ENCODE measurements around the gene AGBL3. TPM values are rescaled to one million over a fixed set of nuclear protein-coding genes. Genes with fewer than 3 reads are reported as not detected.
A peak's percentile ranks its signal among the peaks of the same experiment; 100 is the strongest.

Gene AGBL3
- polyA plus RNA-seq, 3 donors, result 0.03 to 0.20 (median 0.12) TPM

GRCh38 chr7:135079068-135079467 lies 92.8 kb downstream of the AGBL3 start:
- no peak for TF ChIP-seq CTCF (IDR thresholded peaks at IDR 0.05)
- intact Hi-C loops (cut with micrococcal nuclease), result no loop called here
- Histone ChIP-seq H3K4me2 (replicated peaks; ENCODE audit: extremely low read depth, low read length, poor library complexity, severe bottlenecking) (no peak overlapping the region), H3K9ac (ENCODE audit: insufficient read depth, low read length, poor library complexity, severe bottlenecking) (no peak overlapping the region), H3K36me3 (replicated peaks in 1 of 2; ENCODE audit: control insufficient read depth in 1 of 2, insufficient read depth in 2 of 2, low read length in 2 of 2) (no peaks in the 10 kb centered on the region), H4K20me1 (ENCODE audit: insufficient read depth, low read length) (no peaks in the 10 kb centered on the region), H3K4me3 (replicated peaks in 1 of 3; ENCODE audit: low read depth in 2 of 3, low read length in 3 of 3) (no peak overlapping the region), H3K27ac (ENCODE audit: low read depth in 1 of 2, low read length in 2 of 2) (no peak overlapping the region), H2AFZ (ENCODE audit: insufficient read depth, low read depth, low read length, poor library complexity, severe bottlenecking) (no peak overlapping the region), H3K9me3 (replicated peaks in 1 of 2; ENCODE audit: control insufficient read depth in 1 of 2, insufficient read depth in 1 of 2, low read length in 2 of 2) (no peaks in the 10 kb centered on the region), H3K27me3 (ENCODE audit: control insufficient read depth in 2 of 2, insufficient read depth in 2 of 2, low read length in 2 of 2) (no peaks in the 10 kb centered on the region), H3K4me1 (ENCODE audit: control insufficient read depth in 1 of 2, insufficient read depth in 2 of 2, low read length in 2 of 2) (no peaks in the 10 kb centered on the region), H3K79me2 (ENCODE audit: insufficient read depth, low read length) (no peaks in the 10 kb centered on the region)
- Mint-ChIP-seq H3K36me3 (no peaks in the 10 kb centered on the region), H3K4me1 (no peaks in the 10 kb centered on the region), H3K27me3 (ENCODE audit: low read depth in 3 of 3) (no peaks in the 10 kb centered on the region), H3K4me3 (no peak overlapping the region), H3K27ac (peak overlapping the region in 1 of 7 donors; percentile 31), H3K9me3 (peaks cover 0 to 4% (median 0%) of the 10 kb centered on the region in 7 donors)
- no peak for DNase-seq

- no peaks in the 10 kb centered on the region for H3K36me3 ChIP-seq (replicated peaks in 1 of 2; ENCODE audit: control insufficient read depth in 1 of 2, insufficient read depth in 2 of 2, low read length in 2 of 2)
- peaks cover 0 to 4% (median 0%) of the 10 kb centered on the region in 7 donors for H3K9me3 Mint-ChIP-seq
- H3K27ac Mint-ChIP-seq, result no peak overlapping the region
- DNase-seq, result no peak
- H3K36me3 Mint-ChIP-seq, result no peaks in the 10 kb centered on the region
- H3K79me2 ChIP-seq (ENCODE audit: insufficient read depth, low read length), result no peaks in the 10 kb centered on the region
- H3K9me3 ChIP-seq (replicated peaks in 1 of 2; ENCODE audit: control insufficient read depth in 1 of 2, insufficient read depth in 1 of 2, low read length in 2 of 2), result no peaks in the 10 kb centered on the region
- intact Hi-C loops (cut with micrococcal nuclease), result no loop called here
- no peak overlapping the region for H2AFZ ChIP-seq (ENCODE audit: insufficient read depth, low read depth, low read length, poor library complexity, severe bottlenecking)
- no peaks in the 10 kb centered on the region for H3K27me3 ChIP-seq (ENCODE audit: control insufficient read depth in 2 of 2, insufficient read depth in 2 of 2, low read length in 2 of 2)
- H4K20me1 ChIP-seq (ENCODE audit: insufficient read depth, low read length), result no peaks in the 10 kb centered on the region
- 0% methylated on average over 1 of the region's 1 CpG for WGBS (ENCODE audit: insufficient coverage)
- H3K27me3 Mint-ChIP-seq (ENCODE audit: low read depth in 3 of 3), result no peaks in the 10 kb centered on the region
- no peak overlapping the region for H3K4me2 ChIP-seq (replicated peaks; ENCODE audit: extremely low read depth, low read length, poor library complexity, severe bottlenecking)
- no peak overlapping the region for H3K9ac ChIP-seq (ENCODE audit: insufficient read depth, low read length, poor library complexity, severe bottlenecking)
- no peak overlapping the region for H3K4me3 ChIP-seq (replicated peaks in 1 of 3; ENCODE audit: low read depth in 2 of 3, low read length in 3 of 3)
- no peak for TF ChIP-seq CTCF (IDR thresholded peaks at IDR 0.05)
- no peak overlapping the region for H3K27ac ChIP-seq (ENCODE audit: low read depth in 1 of 2, low read length in 2 of 2)
- no peaks in the 10 kb centered on the region for H3K4me1 ChIP-seq (ENCODE audit: control insufficient read depth in 1 of 2, insufficient read depth in 2 of 2, low read length in 2 of 2)
- H3K4me3 Mint-ChIP-seq, result no peak overlapping the region
- no peaks in the 10 kb centered on the region for H3K4me1 Mint-ChIP-seq
Observed at GRCh38 chr7:135083005-135083404, 96.7 kb downstream of the AGBL3 start.
